Gastroesophageal sphincter (tissue), 3 donors: ENCODE measurements around the gene GPAT3.

ENCODE experiments used
- CTCF ChIP-seq, 4 experiments: fragments of 200-600 bp in 2 of 4; fragments of 450-650 bp in 2 of 4; sonication (generic) in 1 of 4; IDR thresholded peaks; one replicate each; pipeline ENCODE4 v1.5.1; 2017 to 2019; ENCODE audit warnings: antibody characterized with exemption in 4 of 4, mild to moderate bottlenecking in 2 of 4, moderate library complexity in 2 of 4
- EP300 ChIP-seq: sonication (generic); formaldehyde crosslinking; IDR thresholded peaks from one replicate; pipeline ENCODE4 v1.6.1; 2017; ENCODE audit warnings: antibody characterized with exemption, mild to moderate bottlenecking
- POLR2A ChIP-seq, 2 donors: fragments of 450-650 bp; IDR thresholded peaks; one replicate each; pipeline ENCODE4 v1.6.1; 2017; ENCODE audit warnings: antibody characterized with exemption in 2 of 2, mild to moderate bottlenecking in 2 of 2, moderate library complexity in 1 of 2
- POLR2AphosphoS5 ChIP-seq: sonication (generic); formaldehyde crosslinking; IDR thresholded peaks from one replicate; pipeline ENCODE4 v1.6.1; 2017; ENCODE audit warnings: antibody characterized with exemption

DNA sequence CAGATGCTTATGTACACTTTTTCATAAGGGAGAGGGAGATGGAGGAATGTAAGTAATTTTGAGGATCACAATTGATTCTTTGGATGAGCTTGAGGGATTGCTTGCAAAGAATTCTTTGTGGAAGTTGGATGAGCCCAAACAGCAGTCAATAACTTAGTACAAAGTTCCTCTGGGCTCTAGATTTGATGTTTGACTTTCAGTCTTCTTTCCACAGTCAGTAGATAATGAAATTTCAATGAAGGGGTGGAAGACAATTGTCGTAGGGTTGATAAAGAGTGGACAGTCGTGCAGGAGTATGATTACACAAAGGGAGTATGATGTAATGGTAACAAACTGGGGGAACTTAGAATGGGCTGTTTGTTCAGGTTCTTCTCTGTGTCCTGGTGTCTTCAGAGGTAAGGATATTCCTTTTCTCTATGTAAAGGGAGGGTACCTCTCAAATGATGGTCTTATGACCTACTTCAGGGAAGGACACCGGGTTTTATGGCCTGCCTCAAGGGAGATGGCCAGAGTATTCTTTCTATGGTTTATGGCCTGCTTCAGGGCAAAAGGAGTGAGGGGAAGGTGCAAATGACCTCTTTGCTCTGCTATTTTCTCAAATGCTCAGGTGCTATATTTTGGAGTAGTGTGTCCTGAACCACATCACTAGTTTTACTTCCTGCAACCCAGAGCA lies 49.3 kb upstream of the GPAT3 start:
- no peak for TF ChIP-seq CTCF (IDR thresholded peaks at IDR 0.05)
- no peak for TF ChIP-seq POLR2AphosphoS5
- no peak for TF ChIP-seq POLR2A (IDR thresholded peaks at IDR 0.05)
- TF ChIP-seq EP300, result no peak
